Adipose tissue (tissue), 3 donors: Measurements from ENCODE around the gene RNF126. TPM values are rescaled to one million over a fixed set of nuclear protein-coding genes. Genes with fewer than 3 reads are reported as not detected.

Source experiments
- H3K27ac ChIP-seq: one replicate; pipeline ENCODE4 v1.5.1; 2013; ENCODE audit warnings: low read depth, low read length
- whole genome bisulfite sequencing, 3 donors: extraction: QIAGEN DNeasy Blood & Tissue Kit; methylation state at CpG; one replicate each; pipeline ENCODE4 v1.1.7; 2013; 5-methylcytosine and 5-hydroxymethylcytosine counted together
- polyA plus RNA-seq, 3 donors: library from polyadenylated mRNA; stranded (reverse); fragments of 200-250 nt; gene quantifications; one replicate each; pipeline ENCODE4 v1.2.3, GENCODE V29; 2013
- donor health status: healthy with polysubstance abuse.
- donor health status: Bipolar disorder and iron deficiency.
- donor health status: healthy.

RNF126 gene
- polyA plus RNA-seq, 3 donors: 19.1 to 50.0 (median 24.8) TPM

DNA sequence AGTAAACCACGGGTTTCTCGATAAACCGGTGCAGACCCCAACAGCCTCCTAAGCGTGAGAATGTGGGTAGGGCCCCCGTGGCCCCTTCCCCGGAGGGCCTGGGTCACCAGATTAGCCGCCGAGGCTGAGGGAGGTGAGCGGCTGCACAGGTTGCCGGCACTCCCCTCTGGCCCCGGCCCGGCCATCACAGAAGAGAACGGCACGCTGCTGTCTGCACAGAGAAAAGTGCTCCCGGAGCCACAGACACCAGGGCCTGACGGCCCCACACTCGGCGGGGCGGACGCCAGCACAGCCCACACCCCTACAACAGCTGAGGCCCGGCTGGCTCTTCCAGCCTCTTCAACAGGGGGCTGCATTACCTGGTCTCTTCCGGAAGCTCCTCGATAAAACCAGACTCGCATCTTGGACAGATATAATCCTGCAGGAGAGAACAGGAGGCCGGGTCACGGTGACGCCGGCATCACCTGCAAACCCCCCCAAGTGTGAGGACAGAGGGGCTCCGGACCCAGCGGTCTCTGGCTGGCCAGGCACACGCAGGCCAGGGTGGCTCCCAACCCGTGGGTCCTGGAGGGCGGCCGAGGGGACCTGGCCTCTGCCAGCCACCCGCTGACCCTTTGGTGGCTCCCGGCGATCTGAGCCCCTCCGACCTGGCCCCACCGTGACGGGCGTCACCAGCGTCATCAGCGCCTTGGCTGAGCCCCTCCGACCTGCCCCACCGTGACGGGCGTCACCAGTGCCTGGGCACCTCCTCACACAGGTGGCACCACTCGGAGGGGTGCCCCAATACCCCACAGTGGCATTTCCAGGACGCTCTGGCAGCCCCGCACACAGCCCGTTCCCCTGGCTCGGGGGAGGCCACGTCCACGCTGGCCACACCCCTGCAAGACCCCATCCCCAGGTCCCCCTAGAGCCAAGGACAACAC lies 10.3 kb downstream of the RNF126 start:
- no peak overlapping the region for H3K27ac ChIP-seq

DNA sequence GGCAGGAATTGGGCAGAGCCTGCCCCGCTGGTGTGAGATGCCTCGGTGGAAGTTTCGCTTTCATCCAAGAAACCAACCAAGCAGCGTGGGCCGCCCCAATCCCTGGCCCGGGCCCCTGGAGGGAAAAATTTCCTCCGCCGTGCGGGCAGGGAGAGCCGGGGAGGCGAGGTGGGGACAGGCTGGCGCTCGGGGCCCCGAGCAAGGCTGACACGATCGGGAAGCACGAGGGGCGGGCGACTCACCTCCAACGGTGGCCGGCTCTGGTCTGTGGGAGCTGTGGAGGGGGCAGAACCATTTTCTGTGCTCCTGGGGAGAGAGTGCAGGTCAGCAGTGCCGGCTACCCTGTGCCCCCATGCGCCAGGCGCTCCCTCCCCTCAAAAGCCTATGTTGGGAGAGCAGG lies 11.0 kb downstream of the RNF126 start:
- H3K27ac ChIP-seq: no peak overlapping the region
- WGBS, 3 donors: 87 to 89% (median 88%) methylated on average over 23 to 24 of the region's 24 CpGs

More for the DNA sequence above, 10.3 kb downstream of the RNF126 start:
- WGBS, 3 donors: 90 to 95% (median 93%) methylated on average over 49 to 54 of the region's 54 CpGs

DNA sequence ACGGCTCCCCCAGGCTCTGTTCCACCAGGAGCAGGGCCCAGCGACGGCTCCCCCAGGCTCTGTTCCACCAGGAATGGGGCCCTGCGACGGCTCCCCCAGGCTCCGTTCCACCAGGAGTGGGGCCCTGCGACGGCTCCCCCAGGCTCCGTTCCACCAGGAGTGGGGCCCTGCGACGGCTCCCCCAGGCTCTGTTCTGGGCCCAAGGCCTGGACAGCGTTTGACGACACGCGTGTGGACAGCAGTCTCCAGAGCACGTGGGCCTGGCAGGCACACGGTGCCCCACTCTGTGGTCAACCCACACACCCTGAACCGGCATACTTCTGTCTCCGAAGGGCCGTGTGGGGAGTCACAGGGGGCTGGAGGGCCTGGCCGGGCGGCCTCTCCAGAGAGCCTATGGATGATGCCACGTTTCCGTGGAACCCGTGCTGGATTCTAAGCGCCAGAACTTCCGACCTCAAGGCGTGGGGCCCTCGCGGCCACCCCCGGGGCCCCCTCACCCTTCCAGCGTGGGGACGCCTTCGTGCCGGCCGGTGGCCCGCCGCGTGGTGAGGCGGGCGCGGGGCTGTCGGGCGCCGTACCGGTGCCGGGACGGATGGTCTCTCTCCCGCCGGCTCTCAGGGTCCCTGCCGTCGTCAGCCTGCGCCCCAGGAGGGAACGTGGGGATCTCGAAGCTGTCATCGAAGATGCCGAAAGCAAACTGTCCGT lies 11.7 kb downstream of the RNF126 start:
- 94% methylated on average over 58 of the region's 58 CpGs for WGBS, 3 donors
- no peak overlapping the region for H3K27ac ChIP-seq

DNA sequence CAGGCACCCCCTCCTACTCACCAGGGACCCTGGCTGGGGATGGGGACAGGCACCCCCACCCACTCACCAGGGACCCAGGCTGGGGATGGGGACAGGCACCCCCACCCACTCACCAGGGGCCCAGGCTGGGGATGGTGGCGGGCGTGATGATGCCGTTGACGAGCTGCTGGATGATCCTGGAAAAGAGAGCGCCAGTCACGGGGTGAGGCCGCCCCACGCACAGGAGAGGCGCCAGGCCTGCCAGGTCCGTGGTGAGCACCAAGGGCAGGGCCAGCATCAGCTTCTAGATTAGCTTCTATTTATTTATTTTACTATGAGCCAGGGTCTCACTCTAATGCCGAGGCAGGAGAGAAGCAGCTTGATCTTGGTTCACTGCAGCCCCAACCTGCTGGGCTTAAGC lies 12.9 kb downstream of the RNF126 start:
- 94 to 96% (median 95%) methylated on average over 11 of the region's 11 CpGs for WGBS, 3 donors
- no peak overlapping the region for H3K27ac ChIP-seq

DNA sequence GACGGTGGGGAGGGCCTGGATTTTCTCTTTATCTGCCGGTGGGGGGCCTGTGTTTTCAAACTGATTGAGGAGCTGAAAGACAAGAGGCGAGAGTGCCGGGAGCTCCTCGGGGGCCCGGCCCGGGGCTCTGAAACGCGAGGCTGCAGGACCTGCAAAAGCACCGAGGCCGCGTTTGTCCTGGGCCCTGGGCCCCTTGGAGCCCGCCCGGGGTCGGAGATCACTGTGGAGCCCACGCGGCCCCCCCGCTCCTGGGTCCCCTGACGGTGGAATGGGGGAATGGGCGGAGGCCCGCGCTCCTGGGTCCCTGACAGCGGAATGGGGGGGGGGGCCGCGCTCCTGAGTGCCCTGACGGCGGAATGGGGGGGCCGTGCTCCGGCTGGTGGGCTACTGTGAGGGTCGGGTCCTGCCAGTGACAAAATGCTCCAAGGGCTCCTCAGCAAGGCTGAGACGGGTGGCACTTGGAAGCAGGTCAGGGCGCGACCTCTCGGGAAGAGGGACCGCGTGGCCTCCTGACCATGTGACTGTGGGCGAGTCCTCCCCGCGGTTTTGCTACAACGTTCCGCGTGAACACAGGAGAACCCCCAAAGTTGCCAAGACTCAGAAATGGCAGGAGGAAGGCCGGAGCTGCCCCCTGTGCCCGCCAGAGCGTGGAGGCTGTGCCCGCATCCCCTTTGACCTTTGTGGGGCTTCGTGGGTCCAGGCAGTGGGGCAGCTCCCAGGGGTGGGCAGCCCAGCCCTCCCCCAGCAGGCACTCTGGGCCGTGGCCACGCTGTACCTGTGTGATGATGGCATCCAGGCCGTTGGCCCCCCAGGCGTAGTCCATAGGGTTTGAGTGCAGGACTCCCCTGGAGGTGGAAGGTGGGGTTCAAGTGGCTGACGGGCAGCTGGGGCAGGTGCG lies 13.9 kb downstream of the RNF126 start:
- H3K27ac ChIP-seq: no peak overlapping the region
- WGBS, 3 donors: 92 to 93% (median 93%) methylated on average over 43 to 53 of the region's 53 CpGs

DNA sequence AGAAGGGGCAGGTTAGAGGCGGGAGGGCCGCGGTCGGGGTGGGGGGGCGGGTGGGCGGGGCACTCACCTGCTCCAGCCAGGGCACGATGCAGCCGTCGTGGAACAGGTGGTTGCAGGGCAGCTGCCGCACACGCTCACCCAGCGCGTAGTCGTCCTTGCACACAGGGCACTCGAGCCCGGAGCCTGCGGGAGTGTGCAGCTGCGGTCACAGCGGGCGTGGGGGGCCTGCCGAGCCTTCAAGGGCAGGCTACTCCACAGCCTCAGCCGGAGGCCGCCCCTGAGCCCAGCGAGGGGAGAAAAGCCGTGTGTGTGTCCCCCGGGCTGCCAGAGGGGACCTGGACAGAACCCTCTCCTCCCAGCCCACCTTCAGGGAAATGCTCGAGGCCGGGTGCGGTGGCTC lies 14.7 kb downstream of the RNF126 start:
- WGBS, 3 donors: 93% methylated on average over 15 to 29 of the region's 29 CpGs
- H3K27ac ChIP-seq: no peak overlapping the region

DNA sequence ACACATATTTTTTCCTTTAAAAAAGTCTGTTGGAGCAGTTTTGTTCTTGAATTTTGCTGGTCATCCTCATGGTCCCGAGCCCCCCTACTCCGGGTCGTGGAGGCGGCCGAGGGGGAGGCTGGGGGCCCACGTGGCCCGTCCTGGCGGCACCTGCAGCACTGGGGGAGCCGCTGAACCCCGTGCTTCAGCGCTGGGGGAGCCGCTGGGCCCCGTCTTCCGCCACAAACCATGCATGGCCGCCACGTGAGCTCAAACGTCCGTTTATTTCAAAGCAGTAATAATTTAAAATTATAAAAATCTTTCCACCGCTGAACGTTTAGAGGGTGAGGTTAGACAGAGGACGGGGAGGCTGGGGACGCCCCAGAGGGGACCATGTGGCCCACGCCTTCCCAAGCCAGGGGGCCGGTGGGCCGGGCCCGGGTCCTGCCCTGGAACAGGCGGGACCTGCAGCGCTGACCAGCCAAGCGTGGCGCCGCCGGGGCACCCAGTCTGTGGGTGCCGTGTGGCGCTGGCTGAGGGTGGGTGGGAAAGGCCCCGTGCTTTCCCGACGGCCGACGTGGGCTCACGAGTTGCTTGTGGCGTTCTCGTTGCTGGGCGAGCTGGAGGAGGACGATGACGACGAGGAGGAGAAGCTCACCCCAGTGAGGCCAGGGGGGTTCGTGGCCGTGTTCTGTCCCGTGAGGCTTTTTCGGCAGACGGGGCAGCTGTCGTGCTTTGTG lies 15.3 kb downstream of the RNF126 start:
- WGBS, 3 donors: 92 to 94% (median 93%) methylated on average over 48 to 52 of the region's 52 CpGs
- H3K27ac ChIP-seq: no peak overlapping the region

DNA sequence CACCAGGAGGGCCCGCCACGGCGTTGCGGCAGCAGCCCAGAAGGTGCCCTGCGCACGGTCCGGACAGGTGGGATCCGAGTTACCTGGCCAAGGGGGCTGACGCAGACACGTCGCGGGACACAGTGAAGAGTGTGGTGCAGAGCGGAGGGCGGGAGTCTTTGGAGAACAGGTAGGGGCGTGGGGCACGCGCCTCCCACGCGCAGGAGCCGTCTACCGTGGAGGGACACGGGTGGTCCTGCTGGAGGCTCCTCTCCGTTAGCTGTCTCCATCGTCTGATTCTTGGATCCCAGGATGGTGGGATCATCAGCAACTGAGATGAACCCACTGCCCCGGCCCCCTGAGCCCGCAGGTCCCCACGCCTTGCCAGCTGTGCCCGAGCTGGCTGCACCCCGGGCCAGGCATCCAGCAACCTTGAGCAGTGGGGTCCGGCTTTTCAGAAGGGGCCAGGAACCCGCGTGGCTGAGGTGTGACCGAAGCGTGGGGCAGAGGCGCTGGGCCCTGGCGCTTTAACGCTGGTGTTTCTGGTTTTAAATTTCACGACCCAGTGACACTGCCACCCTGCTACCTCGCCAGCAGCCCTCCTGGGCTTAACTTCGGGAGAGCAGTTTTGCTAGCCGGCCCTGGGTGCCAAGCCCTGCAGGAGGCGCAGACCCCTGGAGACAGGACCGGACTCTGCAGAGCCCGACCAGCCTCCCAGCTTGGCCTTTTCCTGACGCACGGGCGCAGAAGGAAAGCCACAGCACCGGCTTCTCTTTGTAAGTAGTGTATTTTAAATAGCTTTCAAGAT lies 16.0 kb downstream of the RNF126 start:
- no peak overlapping the region for H3K27ac ChIP-seq
- 92 to 95% (median 95%) methylated on average over 44 to 48 of the region's 48 CpGs for WGBS, 3 donors

DNA sequence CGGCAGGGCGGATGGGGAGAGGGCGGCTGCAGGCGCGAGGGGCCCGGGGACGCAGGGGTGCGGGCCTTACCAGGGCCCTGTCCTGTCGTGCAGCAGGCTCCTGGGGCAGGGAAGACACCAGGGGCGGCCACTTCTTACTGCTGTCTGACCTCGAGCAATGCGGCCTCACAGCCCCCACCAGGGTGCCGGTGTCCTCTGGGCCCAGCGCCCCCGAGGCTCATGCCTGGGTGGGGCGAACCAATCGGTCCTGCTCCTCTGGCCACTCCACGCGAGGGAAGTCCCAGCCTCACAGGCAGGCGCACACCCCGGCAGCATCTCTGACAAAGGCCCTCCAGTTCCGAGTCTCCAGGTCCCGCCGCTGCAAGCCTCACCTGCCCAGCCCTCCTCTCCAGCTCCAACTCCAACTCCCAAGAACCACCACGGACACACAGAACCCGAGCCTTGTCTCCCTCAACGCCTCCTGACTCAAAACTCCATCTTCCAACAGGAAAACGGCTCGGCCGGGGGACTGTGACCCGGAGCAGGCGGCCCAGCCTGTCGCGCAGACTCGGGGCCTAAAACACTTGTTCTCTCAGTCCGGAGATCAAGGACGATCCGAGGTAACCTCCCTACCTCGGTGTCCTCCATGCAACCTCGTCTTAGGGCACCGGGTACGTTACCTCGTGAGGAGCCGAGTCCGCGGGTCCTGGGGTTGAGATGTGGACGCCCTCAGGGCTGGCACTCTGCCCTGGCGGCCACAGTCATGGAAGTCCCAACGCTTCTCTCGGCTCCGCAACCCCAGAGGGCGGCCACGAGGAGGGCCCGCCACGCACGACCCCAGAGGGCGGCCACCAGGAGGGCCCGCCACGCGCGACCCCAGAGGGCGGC lies 16.9 kb downstream of the RNF126 start:
- 88 to 95% (median 93%) methylated on average over 49 to 62 of the region's 62 CpGs for WGBS, 3 donors
- H3K27ac ChIP-seq: no peak overlapping the region

DNA sequence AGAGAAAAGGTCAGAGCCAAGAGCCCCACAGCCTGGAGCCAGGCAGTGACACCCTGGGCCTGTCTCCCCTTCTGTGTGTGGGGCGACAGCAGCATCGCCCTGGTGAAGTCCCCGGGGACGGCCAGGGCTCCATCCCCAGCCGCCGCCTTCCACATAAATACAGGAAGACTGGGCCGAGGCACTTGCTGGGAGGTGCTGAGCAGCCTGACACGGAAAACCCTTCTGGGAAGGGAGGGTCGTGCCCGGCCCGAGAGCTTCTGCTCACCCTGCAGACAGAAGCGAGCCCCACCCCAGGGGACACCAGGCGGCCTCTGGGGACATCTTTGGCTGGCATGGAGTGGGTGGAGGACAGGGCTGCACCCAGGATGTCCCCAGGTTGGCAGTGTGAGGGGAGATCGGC lies 18.2 kb downstream of the RNF126 start:
- H3K27ac ChIP-seq: no peak overlapping the region
- 82 to 86% (median 84%) methylated on average over 14 of the region's 14 CpGs for WGBS, 3 donors

DNA sequence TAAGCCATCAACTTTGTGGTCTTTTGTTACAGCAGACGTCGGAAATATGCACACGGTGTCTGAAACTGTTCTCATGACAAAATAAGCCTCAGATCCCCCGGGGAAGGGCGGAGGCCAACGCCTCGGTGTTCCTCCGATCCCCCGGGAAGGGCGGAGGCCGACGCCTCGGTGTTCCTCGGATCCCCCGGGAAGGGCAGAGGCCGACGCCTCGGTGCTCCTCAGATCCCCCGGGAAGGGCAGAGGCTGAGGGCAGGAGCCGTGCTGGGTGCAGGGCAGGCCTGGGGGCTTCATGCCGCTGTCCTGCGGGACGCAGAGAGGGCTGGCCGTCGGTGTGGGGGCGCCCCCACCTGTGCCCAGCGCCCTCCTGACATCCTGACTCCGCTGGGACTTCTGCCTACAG lies 18.7 kb downstream of the RNF126 start:
- no peak overlapping the region for H3K27ac ChIP-seq
- WGBS, 3 donors: 74 to 91% (median 78%) methylated on average over 18 to 28 of the region's 28 CpGs

DNA sequence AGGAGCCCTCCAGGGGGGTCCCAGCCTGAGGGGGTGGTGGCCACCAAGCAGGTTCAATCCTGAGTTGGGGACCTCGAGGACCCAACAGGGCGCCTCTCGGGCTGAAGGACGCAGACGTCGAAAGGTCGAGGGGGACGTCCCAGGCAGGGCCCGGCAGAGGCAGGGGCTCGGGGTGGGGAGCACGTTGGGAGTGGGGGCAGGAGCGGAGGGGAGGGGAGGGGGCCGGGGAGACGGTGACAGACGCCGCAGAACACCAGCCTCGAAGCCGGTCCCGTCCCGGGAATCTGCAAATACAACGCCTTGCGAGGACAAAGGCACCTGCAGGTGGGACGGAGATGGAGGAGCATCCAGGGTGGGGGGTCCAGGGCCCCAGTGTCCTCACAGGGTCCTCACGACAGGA lies 19.3 kb downstream of the RNF126 start:
- 86 to 95% (median 93%) methylated on average over 24 of the region's 24 CpGs for WGBS, 3 donors
- H3K27ac ChIP-seq: no peak overlapping the region

DNA sequence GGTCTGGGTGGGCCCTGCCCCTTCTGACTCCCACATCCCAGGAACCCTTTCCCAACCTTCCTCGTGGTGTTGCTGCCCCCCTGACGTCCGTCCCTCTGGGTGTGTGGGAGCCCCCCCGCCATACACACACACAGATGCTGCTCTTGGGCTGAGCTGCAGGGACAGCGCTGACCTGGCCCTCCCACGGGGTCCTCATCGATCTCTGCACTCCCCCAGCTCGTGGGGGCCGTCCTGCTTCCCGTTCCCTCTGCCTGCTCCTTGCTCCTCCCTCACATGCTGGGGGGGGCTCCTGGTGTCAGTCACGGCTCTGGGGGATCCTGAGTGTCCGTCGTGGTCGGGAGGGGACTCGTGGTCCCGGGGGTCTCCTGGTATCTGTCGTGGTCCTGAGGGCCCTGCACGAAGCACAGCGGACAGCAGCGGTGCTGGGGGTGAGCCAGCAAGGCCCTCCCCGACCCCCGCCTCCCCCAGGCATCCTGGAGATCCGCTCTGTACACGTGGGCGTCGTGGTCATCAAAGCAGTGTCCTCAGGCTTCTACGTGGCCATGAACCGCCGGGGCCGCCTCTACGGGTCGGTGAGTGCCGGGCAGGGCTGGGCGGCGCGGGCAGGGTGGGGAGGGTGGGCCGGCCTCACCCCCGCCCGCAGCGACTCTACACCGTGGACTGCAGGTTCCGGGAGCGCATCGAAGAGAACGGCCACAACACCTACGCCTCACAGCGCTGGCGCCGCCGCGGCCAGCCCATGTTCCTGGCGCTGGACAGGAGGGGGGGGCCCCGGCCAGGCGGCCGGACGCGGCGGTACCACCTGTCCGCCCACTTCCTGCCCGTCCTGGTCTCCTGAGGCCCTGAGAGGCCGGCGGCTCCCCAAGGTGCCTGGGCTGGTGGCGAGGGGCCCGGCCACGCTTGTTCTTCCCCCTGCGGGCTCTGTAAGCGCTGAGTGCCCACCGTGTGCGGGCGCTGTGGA lies 20.0 kb downstream of the RNF126 start:
- WGBS, 3 donors: 77 to 82% (median 79%) methylated on average over 52 to 70 of the region's 70 CpGs
- H3K27ac ChIP-seq: no peak overlapping the region

DNA sequence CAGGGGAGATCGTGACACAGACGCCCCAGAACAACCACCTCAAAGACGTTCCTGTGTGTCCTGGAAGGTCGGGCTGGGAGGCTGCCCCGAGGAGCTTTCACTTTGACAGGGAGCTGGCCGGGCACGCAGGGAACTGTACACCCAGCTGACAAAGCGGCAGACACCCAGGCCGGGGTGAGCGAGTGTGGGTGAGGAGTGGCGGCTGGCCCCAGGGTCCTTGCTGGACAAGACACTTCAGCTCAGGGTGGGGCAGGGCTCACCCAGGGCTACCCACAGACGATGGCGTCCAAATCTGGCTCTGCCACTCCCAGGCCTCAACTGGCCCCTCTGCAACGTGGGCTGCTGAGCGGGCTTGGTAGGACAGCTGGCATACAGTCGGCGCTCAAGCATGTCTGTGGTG lies 21.3 kb downstream of the RNF126 start:
- 81 to 86% (median 82%) methylated on average over 16 to 17 of the region's 17 CpGs for WGBS, 3 donors
- no peak overlapping the region for H3K27ac ChIP-seq

DNA sequence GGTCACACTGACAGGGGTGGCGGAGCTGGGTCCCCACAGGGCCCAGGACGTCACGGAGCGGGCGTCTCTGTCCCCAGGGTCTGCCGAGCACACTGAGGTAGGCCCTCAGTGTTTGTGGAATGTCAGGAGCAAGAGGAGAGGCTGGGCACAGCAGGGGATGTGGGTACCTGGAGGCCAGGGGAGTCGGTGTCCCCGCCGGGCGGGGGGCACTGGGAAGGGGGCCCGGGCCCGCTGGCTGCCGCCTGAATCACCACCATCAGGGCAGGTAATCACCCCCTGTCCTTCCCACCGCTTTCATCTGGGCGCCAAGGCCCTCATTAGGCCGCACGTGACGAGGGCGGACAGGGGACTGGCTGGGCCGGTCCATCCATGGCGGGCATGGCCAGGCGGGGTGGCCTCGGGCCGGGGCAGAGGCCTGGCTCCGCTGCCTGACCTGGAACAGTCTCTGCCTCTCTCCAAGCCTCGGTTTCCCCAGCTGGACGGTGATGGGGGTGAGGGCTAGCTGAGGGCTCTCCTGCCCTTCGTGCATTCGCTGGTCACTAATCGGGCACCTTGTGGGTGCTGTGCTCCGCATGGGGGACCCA lies 22.3 kb downstream of the RNF126 start:
- H3K27ac ChIP-seq: no peak overlapping the region
- WGBS, 3 donors: 88 to 93% (median 92%) methylated on average over 25 to 31 of the region's 31 CpGs
